ENCODE data around the gene PLCH1. TPM values are rescaled to one million over a fixed set of nuclear protein-coding genes. Genes with fewer than 3 reads are reported as not detected.

The PLCH1 gene
- total and polyA plus RNA-seq, 2 donors (not counting 1 experiment from before 2014, with no cell fraction given), result 0.27 TPM; not detected in 1

DNA sequence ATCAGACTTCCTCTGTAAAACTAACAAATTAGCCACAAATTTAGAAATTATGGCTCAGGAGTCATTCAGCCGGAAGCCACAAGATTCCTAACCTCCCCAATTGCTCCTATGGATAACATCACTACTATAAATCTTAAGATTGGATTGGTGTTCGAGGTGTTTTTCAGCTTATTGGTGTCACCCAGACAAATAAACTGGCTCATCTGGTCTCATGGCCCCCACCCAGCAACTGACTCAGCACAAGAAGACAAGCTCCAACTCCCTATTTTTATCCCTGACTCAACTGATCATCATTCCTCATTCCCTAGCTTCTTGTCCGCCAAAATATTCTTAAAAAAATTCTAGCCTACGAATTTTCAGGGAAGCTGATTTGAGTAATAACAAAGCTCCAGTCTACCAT is 316.3 kb downstream of the PLCH1 start:
- ChIA-PET POLR2A (no interaction called here), CTCF (no interaction called here)
- Mint-ChIP-seq H3K9me3 (ENCODE audit: insufficient read depth) (peaks cover 2% of the 10 kb centered on the region), H3K4me3 (no peak overlapping the region), H3K27ac (no peak overlapping the region), H3K27me3 (peaks cover under 1% of the 10 kb centered on the region), H3K4me1 (peaks cover 4% of the 10 kb centered on the region)
- DNase-seq (no peak), ATAC-seq (ENCODE audit: low read depth) (no peak)
- TF ChIP-seq, protein P1, sequence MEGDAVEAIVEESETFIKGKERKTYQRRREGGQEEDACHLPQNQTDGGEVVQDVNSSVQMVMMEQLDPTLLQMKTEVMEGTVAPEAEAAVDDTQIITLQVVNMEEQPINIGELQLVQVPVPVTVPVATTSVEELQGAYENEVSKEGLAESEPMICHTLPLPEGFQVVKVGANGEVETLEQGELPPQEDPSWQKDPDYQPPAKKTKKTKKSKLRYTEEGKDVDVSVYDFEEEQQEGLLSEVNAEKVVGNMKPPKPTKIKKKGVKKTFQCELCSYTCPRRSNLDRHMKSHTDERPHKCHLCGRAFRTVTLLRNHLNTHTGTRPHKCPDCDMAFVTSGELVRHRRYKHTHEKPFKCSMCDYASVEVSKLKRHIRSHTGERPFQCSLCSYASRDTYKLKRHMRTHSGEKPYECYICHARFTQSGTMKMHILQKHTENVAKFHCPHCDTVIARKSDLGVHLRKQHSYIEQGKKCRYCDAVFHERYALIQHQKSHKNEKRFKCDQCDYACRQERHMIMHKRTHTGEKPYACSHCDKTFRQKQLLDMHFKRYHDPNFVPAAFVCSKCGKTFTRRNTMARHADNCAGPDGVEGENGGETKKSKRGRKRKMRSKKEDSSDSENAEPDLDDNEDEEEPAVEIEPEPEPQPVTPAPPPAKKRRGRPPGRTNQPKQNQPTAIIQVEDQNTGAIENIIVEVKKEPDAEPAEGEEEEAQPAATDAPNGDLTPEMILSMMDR (IDR thresholded peaks at IDR 0.05), result no peak
- TF ChIP-seq EZH2 (IDR thresholded peaks at IDR 0.05; ENCODE audit: borderline replicate concordance, insufficient read depth, low read depth, low read length, poor library complexity, severe bottlenecking), result no peak
- H2AFZ ChIP-seq (ENCODE audit: insufficient read depth, low read depth, low read length, poor library complexity, severe bottlenecking), result no peak overlapping the region
- H3K27ac ChIP-seq (ENCODE audit: low read length in 2 of 2), result no peak overlapping the region
- WGBS (ENCODE audit: insufficient coverage), result 100% methylated on average over 3 of the region's 4 CpGs
- H4K20me1 ChIP-seq (ENCODE audit: control insufficient read depth, insufficient read depth, low read length, poor library complexity, severe bottlenecking), result no peaks in the 10 kb centered on the region
- H3K27me3 ChIP-seq (replicated peaks in 1 of 4; ENCODE audit: control extremely low read depth in 1 of 4, control insufficient read depth in 3 of 4, insufficient read depth in 4 of 4, low read length in 3 of 4), result no peaks in the 10 kb centered on the region
- H3K4me1 ChIP-seq (ENCODE audit: control insufficient read depth in 2 of 2, insufficient read depth in 2 of 2, low read length in 2 of 2), result peaks cover 0 to 2% of the 10 kb centered on the region in 2 donors
- H3K9me3 ChIP-seq (ENCODE audit: control extremely low read depth in 1 of 3, control insufficient read depth in 2 of 3, insufficient read depth in 1 of 3, low read length in 2 of 3), result peaks cover 0 to 5% (median 0%) of the 10 kb centered on the region in 3 donors
- H3K4me3 ChIP-seq (ENCODE audit: control extremely low read depth in 1 of 5, extremely low read depth in 1 of 5, insufficient read depth in 1 of 5, low read depth in 2 of 5, low read length in 4 of 5), result no peak overlapping the region
- no peak overlapping the region for H3K4me2 ChIP-seq (replicated peaks; ENCODE audit: low read depth, low read length, poor library complexity, severe bottlenecking)
- no peak overlapping the region for H3K9ac ChIP-seq (ENCODE audit: low read length)
- no peaks in the 10 kb centered on the region for H3K79me2 ChIP-seq (ENCODE audit: control insufficient read depth, insufficient read depth, low read length)
- intact Hi-C loops (cut with micrococcal nuclease), result no loop called here
- no peaks in the 10 kb centered on the region for H3K36me3 ChIP-seq (replicated peaks in 1 of 2; ENCODE audit: control extremely low read depth in 1 of 2, control insufficient read depth in 1 of 2, extremely low read depth in 1 of 2, insufficient read depth in 2 of 2, low read length in 1 of 2)

DNA sequence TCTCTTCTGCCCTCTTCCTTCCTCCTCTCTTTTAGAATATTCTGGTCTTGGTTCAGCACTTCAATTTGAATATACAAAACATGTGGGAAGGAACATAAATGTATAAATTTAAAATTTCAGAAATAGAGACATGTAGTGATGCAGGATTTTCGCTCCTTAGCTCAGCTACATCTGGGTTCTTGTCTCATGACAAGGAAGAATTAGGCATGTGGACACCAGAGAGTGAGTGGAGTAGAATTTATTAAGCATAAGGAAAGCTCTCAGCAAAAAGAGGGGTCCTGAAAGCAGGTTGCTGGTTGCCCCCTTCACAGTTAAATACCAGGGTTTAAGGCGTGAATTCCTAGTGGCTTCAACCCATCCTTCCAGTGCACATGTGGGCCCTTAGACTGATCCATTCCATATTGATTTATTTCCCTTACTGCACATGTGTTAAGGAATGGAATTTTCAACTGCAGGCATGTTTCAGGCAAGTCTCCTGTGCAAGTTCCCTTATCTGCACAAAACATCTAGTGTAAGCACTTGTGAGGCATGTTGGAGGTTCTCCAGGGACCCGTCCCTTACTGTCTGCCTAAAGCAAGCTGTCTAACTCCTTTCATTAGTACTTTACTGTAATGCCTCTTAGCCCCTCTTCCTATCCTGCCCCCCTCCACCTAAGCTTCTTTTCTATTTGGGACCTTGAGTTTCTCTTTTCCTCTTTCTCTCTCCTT is 318.2 kb downstream of the PLCH1 start:
- TF ChIP-seq, protein P1 (IDR thresholded peaks at IDR 0.05), result no peak
- no peak for TF ChIP-seq EZH2 (IDR thresholded peaks at IDR 0.05; ENCODE audit: borderline replicate concordance, insufficient read depth, low read depth, low read length, poor library complexity, severe bottlenecking)
- no peaks in the 10 kb centered on the region for H3K27me3 ChIP-seq (replicated peaks in 1 of 4; ENCODE audit: control extremely low read depth in 1 of 4, control insufficient read depth in 3 of 4, insufficient read depth in 4 of 4, low read length in 3 of 4)
- H3K4me2 ChIP-seq (replicated peaks; ENCODE audit: low read depth, low read length, poor library complexity, severe bottlenecking), result no peak overlapping the region
- POLR2A ChIA-PET, result no interaction called here
- Mint-ChIP-seq H3K27me3 (peaks cover 5% of the 10 kb centered on the region), H3K4me3 (no peak overlapping the region), H3K4me1 (no peaks in the 10 kb centered on the region), H3K9me3 (ENCODE audit: insufficient read depth) (peaks cover 2% of the 10 kb centered on the region), H3K27ac (no peak overlapping the region)
- H3K4me1 ChIP-seq (ENCODE audit: control insufficient read depth in 2 of 2, insufficient read depth in 2 of 2, low read length in 2 of 2), result peaks cover 0 to under 1% of the 10 kb centered on the region in 2 donors
- H3K36me3 ChIP-seq (replicated peaks in 1 of 2; ENCODE audit: control extremely low read depth in 1 of 2, control insufficient read depth in 1 of 2, extremely low read depth in 1 of 2, insufficient read depth in 2 of 2, low read length in 1 of 2), result no peaks in the 10 kb centered on the region
- H2AFZ ChIP-seq (ENCODE audit: insufficient read depth, low read depth, low read length, poor library complexity, severe bottlenecking), result no peak overlapping the region
- CTCF ChIA-PET, result no interaction called here
- no peak overlapping the region for H3K4me3 ChIP-seq (ENCODE audit: control extremely low read depth in 1 of 5, extremely low read depth in 1 of 5, insufficient read depth in 1 of 5, low read depth in 2 of 5, low read length in 4 of 5)
- H3K9me3 ChIP-seq (ENCODE audit: control extremely low read depth in 1 of 3, control insufficient read depth in 2 of 3, insufficient read depth in 1 of 3, low read length in 2 of 3), result peaks cover 0 to 5% (median 0%) of the 10 kb centered on the region in 3 donors
- H3K9ac ChIP-seq (ENCODE audit: low read length), result no peak overlapping the region
- intact Hi-C loops (cut with micrococcal nuclease), result no loop called here
- no peak for ATAC-seq (ENCODE audit: low read depth)
- H3K79me2 ChIP-seq (ENCODE audit: control insufficient read depth, insufficient read depth, low read length), result no peaks in the 10 kb centered on the region
- DNase-seq, result no peak
- 88% methylated on average over 1 of the region's 3 CpGs for WGBS (ENCODE audit: insufficient coverage)
- H4K20me1 ChIP-seq (ENCODE audit: control insufficient read depth, insufficient read depth, low read length, poor library complexity, severe bottlenecking), result no peaks in the 10 kb centered on the region
- H3K27ac ChIP-seq (ENCODE audit: low read length in 2 of 2), result no peak overlapping the region

Data from B cell (primary cell).